Stomach (tissue), 9 donors: Measurements from ENCODE around the gene ATCAY. TPM values are rescaled to one million over a fixed set of nuclear protein-coding genes. Genes with fewer than 3 reads are reported as not detected.

ENCODE experiments used
- DNase-seq, 2 donors: peaks; one replicate each; pipeline versions ENCODE4 v3.0.0 to v3.0.0-alpha.2; 2013 to 2019
- H3K27ac ChIP-seq, 5 donors: fragments of 200-600 bp in 4 of 5; sonication (generic) in 4 of 5; one replicate each; pipeline ENCODE4 v1.5.1; 2013 to 2019; ENCODE audit warnings: mild to moderate bottlenecking in 1 of 5, moderate library complexity in 1 of 5
- H3K27me3 ChIP-seq, 3 donors: fragments of 200-600 bp; sonication (generic); one replicate each; pipeline ENCODE4 v1.5.1; 2017 to 2019; ENCODE audit warnings: mixed run types in 1 of 3
- H3K36me3 ChIP-seq, 4 donors: fragments of 200-600 bp; sonication (generic); 1 replicate in 3 of 4; 2 replicates in 1 of 4; pipeline ENCODE4 v1.5.1; 2016 to 2019
- H3K4me1 ChIP-seq, 4 donors: fragments of 200-600 bp; sonication (generic); one replicate each; pipeline ENCODE4 v1.5.1; 2016 to 2019
- H3K4me3 ChIP-seq, 4 donors: fragments of 200-600 bp; sonication (generic) in 3 of 4; one replicate each; pipeline ENCODE4 v1.5.1; 2016 to 2019; ENCODE audit warnings: mild to moderate bottlenecking in 1 of 4
- H3K9me3 ChIP-seq, 4 donors: fragments of 200-600 bp; sonication (generic); one replicate each; pipeline ENCODE4 v1.5.1; 2016 to 2019
- EP300 ChIP-seq: sonication (generic); formaldehyde crosslinking; IDR thresholded peaks from one replicate; pipeline ENCODE4 v1.6.1; 2017; ENCODE audit warnings: antibody characterized with exemption
- POLR2A ChIP-seq, 4 donors: fragments of 450-650 bp; IDR thresholded peaks; one replicate each; pipeline ENCODE4 v1.6.1; 2016; ENCODE audit warnings: antibody characterized with exemption in 4 of 4, control low read depth in 2 of 4, mild to moderate bottlenecking in 1 of 4, moderate library complexity in 1 of 4
- POLR2AphosphoS5 ChIP-seq, 3 donors: sonication (generic); formaldehyde crosslinking; IDR thresholded peaks; one replicate each; pipeline ENCODE4 v1.6.1; 2016; ENCODE audit warnings: antibody characterized with exemption in 3 of 3
- WGBS, 5 donors: extraction: QIAGEN DNeasy Blood & Tissue Kit in 3 of 5; methylation state at CpG; one replicate each; pipeline versions ENCODE4 v1.1.5 to v1.1.7; 2013 to 2018; 5-methylcytosine and 5-hydroxymethylcytosine counted together
- intact Hi-C: fragments of 100-400 bp; cut with DNase I; formaldehyde crosslinking; loops from one replicate; pipeline ENCODE4 v1.15.1; 2023; ENCODE audit warnings: low total_unique reads
- polyA plus RNA-seq, 3 donors: library from polyadenylated mRNA; stranded (reverse); fragments of 200-250 nt; gene quantifications; one replicate each; pipeline ENCODE4 v1.2.3, GENCODE V29; 2013
- total RNA-seq, 5 donors: library from RNA; depleted of rRNA; stranded (reverse); fragments of >200 nt; gene quantifications; one replicate each; pipeline versions ENCODE4 v1.1.0 to v1.2.3, GENCODE V29; 2014 to 2016
- TF ChIP-seq, protein P1 (sequence below), 7 experiments: fragments of 450-650 bp in 4 of 7; fragments of 200-600 bp in 3 of 7; sonication (generic) in 3 of 7; IDR thresholded peaks; one replicate each; pipeline ENCODE4 v1.5.1; 2016 to 2019; ENCODE audit warnings: antibody characterized with exemption in 7 of 7, control low read depth in 2 of 7, mild to moderate bottlenecking in 1 of 7
- donor health status: healthy with polysubstance abuse.
- donor health status: Bipolar disorder and iron deficiency.
- donor health status: healthy.

ATCAY gene
- total and polyA plus RNA-seq, 8 donors, result 0.25 to 0.92 (median 0.81) TPM; not detected in 4

GRCh38 chr19:3851254-3852176, 29.0 kb upstream of the ATCAY start:
- no peaks in the 10 kb centered on the region for H3K27me3 ChIP-seq
- H3K9me3 ChIP-seq, result peaks cover 8 to 27% (median 23%) of the 10 kb centered on the region in 4 donors
- no peak overlapping the region for H3K4me3 ChIP-seq
- DNase-seq, result no peak
- intact Hi-C loops, result no loop called here
- H3K4me1 ChIP-seq, result no peaks in the 10 kb centered on the region
- H3K27ac ChIP-seq, result no peak overlapping the region
- 91 to 96% (median 94%) methylated on average over 9 to 11 of the region's 11 CpGs for WGBS, 5 donors
- TF ChIP-seq POLR2AphosphoS5 (IDR thresholded peaks at IDR 0.05) (no peak), POLR2A (IDR thresholded peaks at IDR 0.05) (no peak)
- TF ChIP-seq, protein P1, sequence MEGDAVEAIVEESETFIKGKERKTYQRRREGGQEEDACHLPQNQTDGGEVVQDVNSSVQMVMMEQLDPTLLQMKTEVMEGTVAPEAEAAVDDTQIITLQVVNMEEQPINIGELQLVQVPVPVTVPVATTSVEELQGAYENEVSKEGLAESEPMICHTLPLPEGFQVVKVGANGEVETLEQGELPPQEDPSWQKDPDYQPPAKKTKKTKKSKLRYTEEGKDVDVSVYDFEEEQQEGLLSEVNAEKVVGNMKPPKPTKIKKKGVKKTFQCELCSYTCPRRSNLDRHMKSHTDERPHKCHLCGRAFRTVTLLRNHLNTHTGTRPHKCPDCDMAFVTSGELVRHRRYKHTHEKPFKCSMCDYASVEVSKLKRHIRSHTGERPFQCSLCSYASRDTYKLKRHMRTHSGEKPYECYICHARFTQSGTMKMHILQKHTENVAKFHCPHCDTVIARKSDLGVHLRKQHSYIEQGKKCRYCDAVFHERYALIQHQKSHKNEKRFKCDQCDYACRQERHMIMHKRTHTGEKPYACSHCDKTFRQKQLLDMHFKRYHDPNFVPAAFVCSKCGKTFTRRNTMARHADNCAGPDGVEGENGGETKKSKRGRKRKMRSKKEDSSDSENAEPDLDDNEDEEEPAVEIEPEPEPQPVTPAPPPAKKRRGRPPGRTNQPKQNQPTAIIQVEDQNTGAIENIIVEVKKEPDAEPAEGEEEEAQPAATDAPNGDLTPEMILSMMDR (IDR thresholded peaks at IDR 0.05), result no peak
- no peaks in the 10 kb centered on the region for H3K36me3 ChIP-seq

- Histone ChIP-seq H3K9me3 (peaks cover 8 to 22% (median 20%) of the 10 kb centered on the region in 4 donors), H3K27me3 (no peaks in the 10 kb centered on the region), H3K27ac (no peak overlapping the region), H3K36me3 (no peaks in the 10 kb centered on the region), H3K4me1 (no peaks in the 10 kb centered on the region), H3K4me3 (no peak overlapping the region)
- DNase-seq, result no peak
- TF ChIP-seq, protein P1 (IDR thresholded peaks at IDR 0.05), result no peak
- no peak for TF ChIP-seq POLR2A (IDR thresholded peaks at IDR 0.05)
- no peak for TF ChIP-seq POLR2AphosphoS5 (IDR thresholded peaks at IDR 0.05)
- no peak for TF ChIP-seq EP300
- WGBS, 5 donors, result 63 to 100% (median 100%) methylated on average over 1 of the region's 1 CpG; no CpG with 5 or more reads in 1 of the 5 donors
- intact Hi-C loops, result no loop called here
These were observed 28.3 kb upstream of the ATCAY start for GRCh38 chr19:3852177-3852511.

- Histone ChIP-seq H3K4me3 (no peak overlapping the region), H3K4me1 (no peaks in the 10 kb centered on the region), H3K9me3 (peaks cover 8 to 20% (median 20%) of the 10 kb centered on the region in 4 donors), H3K27me3 (no peaks in the 10 kb centered on the region), H3K27ac (no peak overlapping the region), H3K36me3 (no peaks in the 10 kb centered on the region)
- WGBS, 5 donors, result 61 to 90% (median 79%) methylated on average over 4 of the region's 4 CpGs
- peak in 1 of 2 donors; percentile 28 for DNase-seq
- intact Hi-C loops, result no loop called here
- TF ChIP-seq, protein P1 (IDR thresholded peaks at IDR 0.05), result peak in 1 of 7 experiments; percentile 27
- TF ChIP-seq POLR2AphosphoS5 (IDR thresholded peaks at IDR 0.05) (no peak), POLR2A (IDR thresholded peaks at IDR 0.05) (no peak), EP300 (no peak)
These were observed 27.8 kb upstream of the ATCAY start for GRCh38 chr19:3852614-3853254.

DNA sequence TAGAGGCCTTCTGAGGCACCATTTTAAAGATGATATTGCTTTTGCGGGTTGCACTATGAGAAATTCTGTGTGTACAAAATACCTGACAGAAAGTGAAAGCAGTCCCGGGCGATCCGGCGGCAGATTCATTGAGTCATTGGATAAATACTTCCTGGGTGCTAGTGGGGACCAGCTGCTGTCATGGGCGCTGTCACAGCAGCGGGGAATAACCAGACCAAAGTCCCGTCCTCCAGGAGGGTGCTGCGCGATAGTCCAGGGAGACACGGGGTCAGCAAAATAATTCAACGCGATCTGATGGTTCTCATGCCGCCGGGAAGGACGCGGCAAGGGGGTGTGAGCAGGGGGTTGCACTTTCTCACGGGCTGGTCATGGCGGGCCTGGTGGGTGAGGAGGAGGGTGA, 25.2 kb upstream of the ATCAY start:
- TF ChIP-seq POLR2AphosphoS5 (IDR thresholded peaks at IDR 0.05) (no peak), POLR2A (IDR thresholded peaks at IDR 0.05) (no peak), EP300 (no peak)
- TF ChIP-seq, protein P1 (IDR thresholded peaks at IDR 0.05), result no peak
- DNase-seq, result peak in 1 of 2 donors; percentile 49
- Histone ChIP-seq H3K9me3 (peaks cover 8 to 20% (median 20%) of the 10 kb centered on the region in 4 donors), H3K36me3 (no peaks in the 10 kb centered on the region), H3K27me3 (no peaks in the 10 kb centered on the region), H3K27ac (no peak overlapping the region), H3K4me1 (no peaks in the 10 kb centered on the region), H3K4me3 (no peak overlapping the region)
- WGBS, 5 donors, result 80 to 90% (median 87%) methylated on average over 19 of the region's 19 CpGs
- intact Hi-C loops, result no loop called here
